PC-3 (cell line): ENCODE measurements around the gene PRDM15. TPM values are rescaled to one million over a fixed set of nuclear protein-coding genes. Genes with fewer than 3 reads are reported as not detected.

Source experiments
- ATAC-seq: fragments of 200-7000 bp; cut with Tn5 transposase; 2 replicates; pipeline ENCODE4 v1.9.1; 2020; ENCODE audit warnings: mild to moderate bottlenecking, moderate library complexity
- BruUV-seq: library from RNA; stranded (reverse); fragments of 400-500 nt; replicated peaks from 2 replicates; lab custom pipeline; 2021; lab: Mats Ljungman, UMichigan
- CTCF ChIA-PET: fragments of 300-600 bp; sonication (Branson Sonifier 250); formaldehyde crosslinking; loops from one replicate; lab custom pipeline; 2022; ENCODE audit warnings: antibody characterized with exemption; lab: Charles Lee
- POLR2A ChIA-PET: fragments of 300-600 bp; sonication (Branson Sonifier 250); formaldehyde crosslinking; loops from one replicate; lab custom pipeline; 2022; ENCODE audit warnings: antibody characterized with exemption; ENCODE audit not compliant: unreplicated experiment; lab: Charles Lee
- DNase-seq: peaks from one replicate; pipeline ENCODE4 v3.0.0-alpha.2; 2015
- H2AFZ ChIP-seq: fragments of 300-600 bp; sonication (generic); 2 replicates; pipeline ENCODE4 v1.6.0; 2016; ENCODE audit warnings: antibody characterized with exemption, low read length
- H3F3A ChIP-seq: fragments of 300-600 bp; sonication (generic); one replicate; pipeline ENCODE4 v1.6.0; 2017; ENCODE audit warnings: antibody characterized with exemption, low read length, control low read depth, mild to moderate bottlenecking; ENCODE audit not compliant: unreplicated experiment
- H3K27ac ChIP-seq: fragments of 300-600 bp; sonication (generic); 2 replicates; pipeline ENCODE4 v1.5.1; 2016; ENCODE audit warnings: mild to moderate bottlenecking, low read length
- H3K27me3 ChIP-seq: fragments of 300-600 bp; sonication (generic); 2 replicates; pipeline ENCODE4 v1.6.1; 2016; ENCODE audit warnings: low read length, mixed read lengths
- H3K36me3 ChIP-seq: fragments of 300-600 bp; sonication (generic); 2 replicates; pipeline ENCODE4 v1.6.1; 2016; ENCODE audit warnings: low read depth, mixed run types, low read length, mixed read lengths
- H3K4me1 ChIP-seq: fragments of 300-600 bp; sonication (generic); 2 replicates; pipeline ENCODE4 v1.5.1; 2016; ENCODE audit warnings: low read length; ENCODE audit not compliant: insufficient read depth
- H3K4me2 ChIP-seq: fragments of 300-600 bp; sonication (generic); 2 replicates; pipeline ENCODE4 v1.6.0; 2016; ENCODE audit warnings: low read length
- H3K4me3 ChIP-seq: fragments of 300-600 bp; sonication (generic); 2 replicates; pipeline ENCODE4 v1.5.1; 2016; ENCODE audit warnings: mild to moderate bottlenecking, low read length, mixed read lengths
- H3K79me2 ChIP-seq: fragments of 300-600 bp; sonication (generic); 2 replicates; pipeline ENCODE4 v1.6.1; 2017; ENCODE audit warnings: low read length, mixed read lengths
- H3K9ac ChIP-seq: fragments of 300-600 bp; sonication (generic); 2 replicates; pipeline ENCODE4 v1.6.0; 2016; ENCODE audit warnings: mild to moderate bottlenecking, low read length
- H3K9me2 ChIP-seq: fragments of 300-600 bp; sonication (generic); replicated peaks from 2 replicates; pipeline ENCODE4 v1.6.1; 2016; ENCODE audit warnings: mixed run types, low read length, mixed read lengths
- H3K9me3 ChIP-seq: fragments of 300-600 bp; sonication (generic); 2 replicates; pipeline ENCODE4 v1.6.1; 2016; ENCODE audit warnings: low read length, mixed read lengths
- H4K20me1 ChIP-seq: fragments of 300-600 bp; sonication (generic); 2 replicates; pipeline ENCODE4 v1.6.1; 2016; ENCODE audit warnings: low read length, mixed read lengths
- EZH2 ChIP-seq: fragments of 300-600 bp; sonication (generic); IDR thresholded peaks from one replicate; pipeline ENCODE4 v1.6.1; 2017; ENCODE audit warnings: antibody characterized with exemption, mild to moderate bottlenecking, low read length; ENCODE audit not compliant: unreplicated experiment
- EZH2phosphoT487 ChIP-seq: fragments of 300-600 bp; sonication (generic); IDR thresholded peaks from 2 replicates; pipeline ENCODE4 v1.6.1; 2018; ENCODE audit warnings: mild to moderate bottlenecking, antibody characterized with exemption, low read length, borderline replicate concordance
- intact Hi-C: fragments of 100-400 bp; cut with micrococcal nuclease; formaldehyde crosslinking; loops from 2 replicates; pipeline ENCODE4 v1.9.0; 2023
- total RNA-seq: library from RNA; depleted of rRNA; stranded (reverse); fragments of >200 nt; gene quantifications from 2 replicates; pipeline ENCODE4 v1.2.3, GENCODE V29; 2014
- TF ChIP-seq, protein P1 (sequence below): fragments of 300-600 bp; sonication (generic); conservative IDR thresholded peaks from 2 replicates; pipeline ENCODE4 v1.5.1; 2017; ENCODE audit warnings: antibody characterized with exemption, low read depth, mild to moderate bottlenecking, low read length

The PRDM15 gene
- total RNA-seq, 1 experiment from 2014 or later, result 13.4 TPM

DNA sequence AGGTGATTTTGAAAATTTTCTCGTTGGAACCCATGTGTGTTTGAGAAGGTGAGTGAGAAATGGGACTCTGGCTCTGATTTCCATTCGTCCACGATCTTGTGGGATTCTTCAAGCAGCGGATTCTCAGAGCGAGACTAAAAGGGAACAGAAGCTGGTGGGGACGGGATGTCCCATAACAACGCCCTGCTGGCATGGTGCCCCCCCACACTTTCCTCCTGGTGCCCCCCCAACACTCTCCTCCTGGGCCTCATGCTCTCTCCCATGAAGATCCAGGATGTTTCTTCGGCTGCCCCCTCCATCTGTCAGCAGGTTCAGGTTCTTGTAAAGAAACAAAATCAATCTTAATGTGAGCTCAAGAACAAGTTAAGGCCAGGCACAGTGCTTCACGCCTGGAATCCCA is 29.1 kb downstream of the PRDM15 start:
- H3K4me2 ChIP-seq, result no peak overlapping the region
- no peaks in the 10 kb centered on the region for H3K27me3 ChIP-seq
- ChIA-PET POLR2A (no interaction called here), CTCF (no interaction called here)
- H3K9me3 ChIP-seq, result no peaks in the 10 kb centered on the region
- H3K27ac ChIP-seq, result no peak overlapping the region
- H3K9me2 ChIP-seq, result no peaks in the 10 kb centered on the region
- no peak overlapping the region for H2AFZ ChIP-seq
- peaks cover 12% of the 10 kb centered on the region for H3K36me3 ChIP-seq
- no peaks in the 10 kb centered on the region for H3K79me2 ChIP-seq
- no peak overlapping the region for H3K9ac ChIP-seq
- H3K4me1 ChIP-seq, result no peaks in the 10 kb centered on the region
- intact Hi-C loops, result no loop called here
- no peak overlapping the region for H3K4me3 ChIP-seq
- TF ChIP-seq EZH2phosphoT487, result no peak
- TF ChIP-seq EZH2, result no peak
- TF ChIP-seq, protein P1, sequence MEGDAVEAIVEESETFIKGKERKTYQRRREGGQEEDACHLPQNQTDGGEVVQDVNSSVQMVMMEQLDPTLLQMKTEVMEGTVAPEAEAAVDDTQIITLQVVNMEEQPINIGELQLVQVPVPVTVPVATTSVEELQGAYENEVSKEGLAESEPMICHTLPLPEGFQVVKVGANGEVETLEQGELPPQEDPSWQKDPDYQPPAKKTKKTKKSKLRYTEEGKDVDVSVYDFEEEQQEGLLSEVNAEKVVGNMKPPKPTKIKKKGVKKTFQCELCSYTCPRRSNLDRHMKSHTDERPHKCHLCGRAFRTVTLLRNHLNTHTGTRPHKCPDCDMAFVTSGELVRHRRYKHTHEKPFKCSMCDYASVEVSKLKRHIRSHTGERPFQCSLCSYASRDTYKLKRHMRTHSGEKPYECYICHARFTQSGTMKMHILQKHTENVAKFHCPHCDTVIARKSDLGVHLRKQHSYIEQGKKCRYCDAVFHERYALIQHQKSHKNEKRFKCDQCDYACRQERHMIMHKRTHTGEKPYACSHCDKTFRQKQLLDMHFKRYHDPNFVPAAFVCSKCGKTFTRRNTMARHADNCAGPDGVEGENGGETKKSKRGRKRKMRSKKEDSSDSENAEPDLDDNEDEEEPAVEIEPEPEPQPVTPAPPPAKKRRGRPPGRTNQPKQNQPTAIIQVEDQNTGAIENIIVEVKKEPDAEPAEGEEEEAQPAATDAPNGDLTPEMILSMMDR, result no peak
- H4K20me1 ChIP-seq, result no peaks in the 10 kb centered on the region
- ATAC-seq (no peak), DNase-seq (no peak)
- BruUV-seq, result no TSS peak
- no peaks in the 10 kb centered on the region for H3F3A ChIP-seq

DNA sequence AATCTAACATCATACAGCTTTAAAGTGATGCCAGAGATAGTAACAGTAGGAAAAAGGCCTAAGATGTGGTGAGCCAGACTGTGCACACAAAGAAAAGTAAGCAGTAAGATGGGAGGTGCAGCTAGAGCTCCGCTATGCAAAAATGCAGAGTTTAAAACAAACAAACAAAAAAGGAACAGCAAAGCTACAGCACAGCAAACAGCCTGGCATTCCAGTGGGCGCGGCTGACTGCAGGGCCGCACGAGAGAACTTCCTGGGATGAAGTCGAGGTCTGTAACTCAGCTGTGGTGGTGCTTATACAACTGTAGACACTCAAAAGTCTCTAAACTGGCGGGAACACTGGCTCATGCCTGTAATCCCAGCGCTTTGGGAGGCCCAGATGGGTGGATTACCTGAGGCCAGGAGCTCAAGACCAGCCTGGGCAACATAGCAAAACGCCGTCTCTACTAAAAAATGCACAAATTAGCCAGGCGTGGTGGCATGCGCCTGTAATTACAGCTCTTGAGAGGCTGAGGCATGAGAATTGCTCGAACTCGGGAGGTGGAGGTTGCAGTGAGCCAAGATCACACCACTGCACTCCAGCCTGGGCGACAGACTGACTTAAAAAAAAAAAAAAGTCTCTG is 30.1 kb downstream of the PRDM15 start:
- POLR2A ChIA-PET, result no interaction called here
- no peak overlapping the region for H3K4me2 ChIP-seq
- BruUV-seq, result no TSS peak
- ATAC-seq, result no peak; the same call in 1 of the 2 replicates
- H3K27ac ChIP-seq, result no peak overlapping the region
- no peaks in the 10 kb centered on the region for H3K4me1 ChIP-seq
- no peaks in the 10 kb centered on the region for H3K9me2 ChIP-seq
- H2AFZ ChIP-seq, result no peak overlapping the region
- intact Hi-C loops, result no loop called here
- H3K9ac ChIP-seq, result no peak overlapping the region
- H3K4me3 ChIP-seq, result no peak overlapping the region
- H3K27me3 ChIP-seq, result no peaks in the 10 kb centered on the region
- no peaks in the 10 kb centered on the region for H3F3A ChIP-seq
- H3K36me3 ChIP-seq, result peaks cover 4% of the 10 kb centered on the region
- TF ChIP-seq, protein P1, result no peak
- no peak for TF ChIP-seq EZH2
- TF ChIP-seq EZH2phosphoT487, result no peak
- CTCF ChIA-PET, result no interaction called here
- no peak for DNase-seq
- H4K20me1 ChIP-seq, result no peaks in the 10 kb centered on the region
- no peaks in the 10 kb centered on the region for H3K9me3 ChIP-seq
- no peaks in the 10 kb centered on the region for H3K79me2 ChIP-seq

DNA sequence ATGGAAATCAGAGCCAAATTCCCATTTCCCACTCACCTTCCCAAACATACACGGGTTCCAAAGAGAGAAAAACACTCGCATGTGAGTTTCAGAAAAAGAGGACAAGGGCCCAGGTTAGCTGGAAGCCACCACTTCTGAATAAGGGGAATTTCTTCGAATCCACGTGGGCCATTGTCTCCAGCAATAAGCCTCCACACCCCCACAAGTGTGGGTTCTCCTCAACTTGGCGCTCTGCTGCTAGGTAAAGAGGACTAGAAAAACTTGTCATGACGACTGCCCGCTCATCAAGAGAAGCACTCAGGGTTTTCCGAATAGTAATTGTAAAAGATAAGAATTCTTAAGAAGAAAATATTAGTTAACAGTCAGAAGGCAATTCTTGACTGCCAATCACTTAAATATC is 30.6 kb downstream of the PRDM15 start:
- Histone ChIP-seq H3K4me1 (no peaks in the 10 kb centered on the region), H3K27ac (no peak overlapping the region), H3K9ac (no peak overlapping the region), H3K79me2 (no peaks in the 10 kb centered on the region), H3K9me3 (no peaks in the 10 kb centered on the region), H3K4me2 (no peak overlapping the region), H3K9me2 (no peaks in the 10 kb centered on the region), H3K36me3 (peaks cover 6% of the 10 kb centered on the region), H2AFZ (no peak overlapping the region), H3K27me3 (no peaks in the 10 kb centered on the region), H3K4me3 (no peak overlapping the region), H3F3A (no peaks in the 10 kb centered on the region), H4K20me1 (no peaks in the 10 kb centered on the region)
- DNase-seq (no peak), ATAC-seq (no peak)
- BruUV-seq, result no TSS peak
- ChIA-PET POLR2A (no interaction called here), CTCF (no interaction called here)
- TF ChIP-seq EZH2phosphoT487, result no peak
- TF ChIP-seq, protein P1, result no peak
- no peak for TF ChIP-seq EZH2
- intact Hi-C loops, result no loop called here
